IMR-90 (cell line): ENCODE results near the gene TXNDC11. TPM values are rescaled to one million over a fixed set of nuclear protein-coding genes. Genes with fewer than 3 reads are reported as not detected.

Experiments used
- ATAC-seq: fragments of 200-7000 bp; cut with Tn5 transposase; 2 replicates; pipeline ENCODE4 v1.9.1; 2020; ENCODE audit warnings: low read depth, mild to moderate bottlenecking, moderate library complexity
- BruUV-seq: library from RNA; stranded (reverse); fragments of 400-500 nt; replicated peaks from 2 replicates; lab custom pipeline; 2021; lab: Mats Ljungman, UMichigan
- CTCF ChIA-PET: fragments of 300-600 bp; formaldehyde crosslinking; extraction: SDS; loops from one replicate; lab custom pipeline; 2021; ENCODE audit warnings: antibody characterized with exemption; lab: Yijun Ruan, JAX
- POLR2A ChIA-PET: fragments of 300-600 bp; sonication (Branson Sonifier 250); formaldehyde crosslinking; loops from one replicate; lab custom pipeline; 2022; ENCODE audit warnings: antibody characterized with exemption; ENCODE audit not compliant: unreplicated experiment; lab: Charles Lee
- DNase-seq: peaks from one replicate; pipeline ENCODE4 v3.0.0; 2013
- H2AFZ ChIP-seq: replicated peaks from 2 replicates; pipeline ENCODE3; 2013; ENCODE audit warnings: low read length, mild to moderate bottlenecking; ENCODE audit not compliant: poor library complexity
- H2AK5ac ChIP-seq: 2 replicates; pipeline ENCODE4 v1.6.1; 2013; ENCODE audit warnings: low read depth, low read length, inconsistent platforms
- H2AK9ac ChIP-seq: replicated peaks from 2 replicates; pipeline ENCODE3; 2013; ENCODE audit warnings: mild to moderate bottlenecking, low read depth, low read length, moderate library complexity; ENCODE audit not compliant: poor library complexity
- H2BK120ac ChIP-seq: 2 replicates; pipeline ENCODE4 v1.6.1; 2013; ENCODE audit warnings: low read depth, low read length, inconsistent platforms
- H2BK15ac ChIP-seq: 3 replicates; pipeline ENCODE4 v1.6.1; 2013; ENCODE audit warnings: low read depth, low read length, inconsistent platforms
- H2BK20ac ChIP-seq: 2 replicates; pipeline ENCODE4 v1.6.1; 2013; ENCODE audit warnings: low read depth, mild to moderate bottlenecking, inconsistent platforms, low read length, moderate library complexity
- H2BK5ac ChIP-seq: 2 replicates; pipeline ENCODE4 v1.6.1; 2013; ENCODE audit warnings: mild to moderate bottlenecking, low read depth, low read length, inconsistent platforms; ENCODE audit not compliant: poor library complexity, severe bottlenecking
- H3K14ac ChIP-seq: replicated peaks from 2 replicates; pipeline ENCODE4 v1.6.1; 2013; ENCODE audit warnings: low read depth, low read length, inconsistent platforms
- H3K18ac ChIP-seq: 2 replicates; pipeline ENCODE4 v1.6.1; 2013; ENCODE audit warnings: low read depth, low read length, control low read depth
- H3K23ac ChIP-seq: 2 replicates; pipeline ENCODE4 v1.6.1; 2013; ENCODE audit warnings: low read depth, low read length, inconsistent platforms
- H3K27ac ChIP-seq: 2 replicates; pipeline ENCODE4 v1.5.1; 2013; ENCODE audit warnings: mild to moderate bottlenecking, control low read depth, low read length; ENCODE audit not compliant: insufficient read depth
- H3K27me3 ChIP-seq: 2 replicates; pipeline ENCODE4 v1.6.1; 2013; ENCODE audit warnings: low read length; ENCODE audit not compliant: control insufficient read depth, insufficient read depth
- H3K36me3 ChIP-seq: 2 replicates; pipeline ENCODE4 v1.6.1; 2013; ENCODE audit warnings: low read length, mixed read lengths; ENCODE audit not compliant: control insufficient read depth, insufficient read depth
- H3K4ac ChIP-seq: 2 replicates; pipeline ENCODE4 v1.6.1; 2013; ENCODE audit warnings: low read depth, low read length, inconsistent platforms
- H3K4me1 ChIP-seq: 2 replicates; pipeline ENCODE4 v1.6.1; 2013; ENCODE audit warnings: low read length, mixed read lengths; ENCODE audit not compliant: control insufficient read depth, insufficient read depth
- H3K4me2 ChIP-seq: 2 replicates; pipeline ENCODE4 v1.6.1; 2013; ENCODE audit warnings: low read depth, mild to moderate bottlenecking, control low read depth, low read length, moderate library complexity
- H3K4me3 ChIP-seq: 2 replicates; pipeline ENCODE4 v1.5.1; 2013; ENCODE audit warnings: low read depth, mild to moderate bottlenecking, control low read depth, low read length, moderate library complexity; ENCODE audit not compliant: insufficient read depth
- H3K56ac ChIP-seq: 2 replicates; pipeline ENCODE4 v1.6.1; 2013; ENCODE audit warnings: low read length, inconsistent platforms; ENCODE audit not compliant: insufficient read depth; ENCODE audit errors: extremely low read depth
- H3K79me1 ChIP-seq, 2 experiments: 2 replicates each; pipeline ENCODE4 v1.6.1; 2013; ENCODE audit warnings: low read length in 2 of 2, inconsistent platforms in 1 of 2, low read depth in 1 of 2
- H3K9ac ChIP-seq: 2 replicates; pipeline ENCODE4 v1.6.1; 2013; ENCODE audit warnings: low read depth, low read length, control low read depth
- H3K9me1 ChIP-seq: 2 replicates; pipeline ENCODE4 v1.6.1; 2013; ENCODE audit warnings: low read length, inconsistent platforms; ENCODE audit not compliant: insufficient read depth
- H3K9me3 ChIP-seq: 2 replicates; pipeline ENCODE4 v1.6.1; 2013; ENCODE audit warnings: low read length; ENCODE audit not compliant: control insufficient read depth, insufficient read depth
- H4K20me1 ChIP-seq: 2 replicates; pipeline ENCODE4 v1.6.1; 2013; ENCODE audit warnings: low read length, inconsistent platforms; ENCODE audit not compliant: insufficient read depth
- H4K5ac ChIP-seq: 2 replicates; pipeline ENCODE4 v1.6.1; 2013; ENCODE audit warnings: mild to moderate bottlenecking, low read depth, low read length, control low read depth
- H4K8ac ChIP-seq, 2 experiments: 2 replicates each; pipeline ENCODE4 v1.6.1; 2013; ENCODE audit warnings: low read depth in 2 of 2, low read length in 2 of 2, control low read depth in 1 of 2, inconsistent platforms in 1 of 2
- H4K91ac ChIP-seq: 2 replicates; pipeline ENCODE4 v1.6.1; 2013; ENCODE audit warnings: low read depth, low read length, inconsistent platforms; ENCODE audit not compliant: insufficient read depth
- BHLHE40 ChIP-seq: fragments of 150-350 bp; IDR thresholded peaks from 2 replicates; pipeline ENCODE4 v1.6.1; 2016; ENCODE audit warnings: mild to moderate bottlenecking, low read depth, low read length
- CEBPB ChIP-seq: IDR thresholded peaks from 2 replicates; pipeline ENCODE4 v1.6.1; 2012; ENCODE audit warnings: low read depth, low read length, improper control_type of control experiment
- CHD1 ChIP-seq: IDR thresholded peaks from 2 replicates; pipeline ENCODE4 v1.6.1; 2012; ENCODE audit warnings: low read depth, low read length, improper control_type of control experiment
- CTCF ChIP-seq: conservative IDR thresholded peaks from 2 replicates; pipeline ENCODE4 v1.5.1; 2012; ENCODE audit warnings: mild to moderate bottlenecking, low read depth, low read length, improper control_type of control experiment
- ELK1 ChIP-seq: fragments of 150-350 bp; IDR thresholded peaks from 2 replicates; pipeline ENCODE4 v1.6.1; 2016; ENCODE audit warnings: low read depth, mild to moderate bottlenecking, low read length, moderate library complexity, borderline replicate concordance
- FOS ChIP-seq: fragments of 150-350 bp; IDR thresholded peaks from 2 replicates; pipeline ENCODE4 v1.6.1; 2016; ENCODE audit warnings: low read depth, low read length
- MAFK ChIP-seq: IDR thresholded peaks from 2 replicates; pipeline ENCODE4 v1.6.1; 2012; ENCODE audit warnings: low read depth, low read length, improper control_type of control experiment
- MAZ ChIP-seq: IDR thresholded peaks from 2 replicates; pipeline ENCODE4 v1.6.1; 2012; ENCODE audit warnings: low read depth, mild to moderate bottlenecking, low read length, improper control_type of control experiment, moderate library complexity, borderline replicate concordance
- MXI1 ChIP-seq: IDR thresholded peaks from 2 replicates; pipeline ENCODE4 v1.6.1; 2012; ENCODE audit warnings: low read depth, mild to moderate bottlenecking, low read length, moderate library complexity, borderline replicate concordance
- NFE2L2 ChIP-seq: fragments of 150-350 bp; IDR thresholded peaks from 2 replicates; pipeline ENCODE4 v1.6.1; 2016; ENCODE audit warnings: low read depth, mild to moderate bottlenecking, low read length
- POLR2A ChIP-seq: IDR thresholded peaks from 2 replicates; pipeline ENCODE4 v1.6.1; 2012; ENCODE audit warnings: mild to moderate bottlenecking, low read depth, low read length
- RAD21 ChIP-seq: IDR thresholded peaks from 2 replicates; pipeline ENCODE4 v1.6.1; 2012; ENCODE audit warnings: low read length, improper control_type of control experiment
- RCOR1 ChIP-seq: IDR thresholded peaks from 2 replicates; pipeline ENCODE4 v1.6.1; 2012; ENCODE audit warnings: mild to moderate bottlenecking, low read length, improper control_type of control experiment; ENCODE audit not compliant: insufficient replicate concordance
- RFX5 ChIP-seq: IDR thresholded peaks from 2 replicates; pipeline ENCODE4 v1.8.0; 2012; ENCODE audit warnings: low read depth, mild to moderate bottlenecking, low read length, moderate library complexity
- SMC3 ChIP-seq: fragments of 150-350 bp; IDR thresholded peaks from 2 replicates; pipeline ENCODE4 v1.6.1; 2016; ENCODE audit warnings: low read depth, mild to moderate bottlenecking, antibody characterized with exemption, low read length, moderate library complexity
- WGBS, 2 experiments: methylation state at CpG; one replicate each; pipeline versions ENCODE4 v1.1.5 to v1.1.7; 2013; ENCODE audit warnings: missing lambda C conversion rate in 2 of 2; ENCODE audit not compliant: insufficient read length in 1 of 2; ENCODE audit errors: extremely low coverage in 2 of 2; 5-methylcytosine and 5-hydroxymethylcytosine counted together
- dilution Hi-C: fragments of 300-500 bp; cut with HindIII; formaldehyde crosslinking; loops from one replicate; pipeline ENCODE4 v1.14.3; 2018; ENCODE audit warnings: low sequenced_read_pairs; ENCODE audit not compliant: unreplicated experiment
- in situ Hi-C: fragments of 300-500 bp; cut with MboI; formaldehyde crosslinking; loops from 3 replicates; pipeline ENCODE4 v1.14.3; 2019; ENCODE audit warnings: low sequenced_read_pairs, inconsistent platforms, mixed read lengths
- intact Hi-C: fragments of 100-400 bp; cut with micrococcal nuclease; formaldehyde crosslinking; loops from 2 replicates; pipeline ENCODE4 v1.10.0; 2022
- polyA plus RNA-seq, 3 experiments: library from polyadenylated mRNA; depleted of rRNA; stranded (reverse); fragments of >200 nt; gene quantifications; 2 replicates each; pipeline ENCODE4 v1.2.3, GENCODE V29; 2012; ENCODE audit warnings: low replicate concordance in 1 of 3
- total RNA-seq: library from RNA; depleted of rRNA; stranded (reverse); fragments of >200 nt; gene quantifications from 2 replicates; pipeline ENCODE4 v1.2.3, GENCODE V29; 2012

TXNDC11 gene
- total and polyA plus RNA-seq, 2 of the 4 experiments (the other 2 are of a cell fraction): 25.3 to 42.9 TPM

GRCh38 chr16:11755022-11755760, 12.5 kb upstream of the TXNDC11 start:
- Histone ChIP-seq H3K79me1 (peaks cover 11 to 50% of the 10 kb centered on the region in 2 experiments; a peak in 3 of 4 replicates), H4K8ac (no peak overlapping the region), H3K56ac (no peak overlapping the region), H2BK15ac (no peak overlapping the region), H3K9ac (no peak overlapping the region), H2AK5ac (no peak overlapping the region), H4K20me1 (0 out of 2 replicates have a peak, but pooled peaks cover 3% of the 10 kb centered on the region), H2AFZ (no peak overlapping the region), H2AK9ac (no peak overlapping the region), H3K4me1 (peaks cover 5% of the 10 kb centered on the region), H3K4me2 (no peak overlapping the region), H3K27me3 (no peaks in the 10 kb centered on the region), H3K4me3 (no peak overlapping the region), H2BK20ac (no peak overlapping the region), H3K14ac (no peak overlapping the region), H3K36me3 (peaks cover 50% of the 10 kb centered on the region), H3K4ac (no peak overlapping the region), H4K91ac (no peak overlapping the region), H3K23ac (no peak overlapping the region), H3K9me3 (no peaks in the 10 kb centered on the region), H3K9me1 (peaks cover 5% of the 10 kb centered on the region; the same call in 1 of the 2 replicates), H2BK5ac (no peak overlapping the region), H2BK120ac (no peak overlapping the region), H3K27ac (no peak overlapping the region), H3K18ac (no peak overlapping the region), H4K5ac (no peak overlapping the region)
- CTCF ChIA-PET: no interaction called here
- DNase-seq (no peak), ATAC-seq (no peak; the same call in 1 of the 2 replicates)
- intact Hi-C loops: no loop called here
- no CpG with 5 or more reads among the region's 13 CpGs for WGBS, 2 experiments
- POLR2A ChIA-PET: interaction anchor here (0.6 kb wide), 1 partner anchor 98 kb away, joined by 3 read pairs; no protein-coding TSS in a partner anchor
- BruUV-seq: no TSS peak
- no peak for TF ChIP-seq RAD21
- no peak for TF ChIP-seq RCOR1
- TF ChIP-seq MXI1: no peak
- TF ChIP-seq NFE2L2: no peak
- TF ChIP-seq MAZ: no peak
- TF ChIP-seq BHLHE40: no peak
- TF ChIP-seq MAFK: no peak
- no peak for TF ChIP-seq CEBPB
- no peak for TF ChIP-seq CTCF
- no peak for TF ChIP-seq ELK1
- TF ChIP-seq RFX5: no peak
- no peak for TF ChIP-seq FOS
- no peak for TF ChIP-seq SMC3
- TF ChIP-seq CHD1: no peak
- TF ChIP-seq POLR2A: no peak
- dilution Hi-C loops: no loop called here
- in situ Hi-C loops: no loop called here
